T1000 (cell line): Measurements from ENCODE around the gene CSH2.
"Not testable (repeated sequence)": the region's sequence is repeated elsewhere in the genome, so short reads cannot be mapped to it uniquely, and the experiment has no call there.

Source experiments
- DNase-seq: peaks from one replicate; lab custom pipeline; 2025; ENCODE audit warnings: mixed read lengths; lab: John Stamatoyannopoulos, UW

CSH2 gene

GRCh38 chr17:63896524-63897354 lies 23.3 kb upstream of the CSH2 start, which contains the start of gene CSH1:
Gene CSH1 (minus strand): TSS chr17:63896574. CDS start chr17:63896511, 63 bp downstream.
- DNase-seq = not testable (repeated sequence)

GRCh38 chr17:63894821-63895220 lies 21.3 kb upstream of the CSH2 start:
- not testable (repeated sequence) for DNase-seq

DNA sequence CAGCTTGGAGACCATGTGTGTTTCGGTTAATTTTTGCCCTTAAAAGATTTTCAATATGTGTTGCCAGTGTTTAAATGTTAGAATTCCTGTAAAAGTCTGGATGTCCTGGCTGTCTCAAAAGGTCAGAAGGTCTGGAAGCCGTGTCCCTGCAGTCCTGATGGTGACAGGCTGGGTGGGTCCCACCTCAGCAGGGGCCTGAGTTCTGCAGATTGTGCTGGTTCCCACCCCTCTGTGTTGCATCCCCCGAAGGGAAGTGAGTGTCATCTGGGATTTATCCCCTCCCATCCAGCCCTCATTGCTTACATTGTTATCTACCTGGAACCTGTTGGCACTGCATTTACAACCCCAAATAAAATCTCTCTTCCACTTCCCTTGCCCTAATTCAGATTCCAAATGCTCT lies 20.5 kb upstream of the CSH2 start:
- not testable (repeated sequence) for DNase-seq

GRCh38 chr17:63892316-63893037 lies 19.0 kb upstream of the CSH2 start:
- DNase-seq = not testable (repeated sequence)

DNA sequence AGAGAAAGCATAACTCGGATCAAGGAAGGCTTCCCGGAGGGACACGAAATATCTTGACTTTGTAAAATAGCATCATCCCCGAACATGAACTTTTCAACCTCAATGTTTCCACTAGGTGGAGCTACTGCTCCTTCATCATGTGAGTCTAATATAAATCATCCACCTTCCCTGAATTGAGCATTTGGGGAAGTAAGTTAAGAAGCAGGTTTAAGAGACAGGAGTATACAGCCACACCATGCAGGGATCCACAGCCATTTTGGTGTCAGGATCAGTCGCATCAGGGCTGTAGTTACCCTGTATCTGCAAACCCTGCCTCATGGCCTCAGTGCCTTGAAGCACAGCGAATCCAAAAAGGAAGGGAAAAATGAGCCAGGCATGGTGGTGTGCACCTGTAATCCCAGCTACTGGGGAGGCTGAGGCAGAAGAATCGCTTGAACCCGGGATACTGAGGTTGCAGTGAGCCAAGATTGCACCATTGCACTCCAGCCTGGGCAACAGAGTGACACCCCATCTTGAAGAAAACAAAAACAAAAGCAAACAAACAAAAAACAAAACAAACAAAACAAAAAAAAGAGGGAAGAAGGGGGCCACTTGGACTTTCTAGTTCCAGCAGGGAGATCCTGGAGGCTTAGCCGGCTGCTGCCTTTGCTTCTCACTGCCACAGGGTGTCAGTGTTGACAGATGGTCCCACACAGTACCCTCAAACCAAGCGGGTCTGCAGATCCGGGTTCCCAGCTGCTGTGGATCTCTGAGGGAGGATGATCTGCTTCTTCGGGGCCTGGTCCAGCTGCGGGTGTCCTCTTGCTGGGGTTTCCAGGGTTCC lies 15.8 kb upstream of the CSH2 start:
- not testable (repeated sequence) for DNase-seq

GRCh38 chr17:63885119-63885518 lies 11.6 kb upstream of the CSH2 start:
- not testable (repeated sequence) for DNase-seq

GRCh38 chr17:63882626-63883126 lies 9.2 kb upstream of the CSH2 start:
- not testable (repeated sequence) for DNase-seq

- DNase-seq = no peak
Observed at GRCh38 chr17:63881935-63882601, 8.6 kb upstream of the CSH2 start, which contains the start of gene GH2. Gene GH2 (minus strand): TSS chr17:63881944. CDS start chr17:63881801, 143 bp downstream.

DNA sequence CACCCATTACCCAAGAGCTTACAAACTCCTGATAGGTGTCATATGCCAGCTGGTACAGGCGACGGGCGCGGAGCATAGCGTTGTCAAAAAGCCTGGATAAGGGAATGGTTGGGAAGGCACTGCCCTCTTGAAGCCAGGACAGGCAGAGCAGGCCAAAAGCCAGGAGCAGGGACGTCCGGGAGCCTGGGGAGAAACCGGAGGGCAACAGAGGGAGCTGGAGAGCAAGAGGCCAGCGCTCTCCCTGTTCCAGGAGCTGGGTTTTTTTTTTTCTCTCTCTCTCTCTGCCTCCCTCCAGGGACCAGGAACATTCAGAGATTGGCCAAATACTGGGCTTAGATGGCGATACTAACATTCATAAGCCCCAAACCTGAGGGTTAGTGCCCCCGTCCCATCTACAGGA lies 7.9 kb upstream of the CSH2 start:
- DNase-seq = not testable (repeated sequence)

DNA sequence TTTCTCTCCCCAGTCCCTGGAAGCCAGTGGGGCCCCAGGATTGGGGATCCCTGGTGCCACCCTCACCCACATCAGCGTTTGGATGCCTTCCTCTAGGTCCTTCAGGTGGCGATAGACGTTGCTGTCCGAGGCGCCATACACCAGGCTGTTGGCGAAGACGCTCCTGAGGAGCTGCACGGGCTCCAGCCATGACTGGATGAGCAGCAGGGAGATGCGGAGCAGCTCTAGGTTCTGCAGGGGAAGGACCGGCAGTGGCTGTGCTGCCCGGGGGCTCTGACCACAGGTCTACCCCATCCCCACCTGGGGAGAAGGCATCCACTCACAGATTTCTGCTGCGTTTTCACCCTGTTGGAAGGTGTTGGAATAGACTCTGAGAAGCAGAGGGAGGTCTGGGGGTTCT lies 7.2 kb upstream of the CSH2 start:
- DNase-seq = no peak

GRCh38 chr17:63878413-63878812 lies 4.9 kb upstream of the CSH2 start:
- not testable (repeated sequence) for DNase-seq

DNA sequence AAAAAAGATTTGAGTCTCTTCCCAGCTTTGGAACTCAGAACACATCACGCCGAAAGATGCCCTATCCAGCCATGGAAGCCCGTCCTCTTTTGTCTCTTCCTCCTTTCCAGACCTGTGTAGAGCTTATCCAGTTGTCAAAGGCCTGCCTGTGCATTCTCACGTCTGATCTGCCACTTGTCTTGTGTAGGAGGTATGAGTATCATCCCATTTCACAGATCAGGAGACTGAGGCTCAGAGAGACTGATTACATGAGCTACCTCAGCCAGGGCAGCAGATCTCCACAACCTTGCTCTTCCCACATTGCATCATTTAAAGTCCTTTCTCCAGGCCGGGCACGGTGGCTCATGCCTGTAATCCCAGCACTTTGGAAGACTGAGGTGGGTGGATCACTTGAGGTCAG lies 1.2 kb upstream of the CSH2 start:
- not testable (repeated sequence) for DNase-seq

DNA sequence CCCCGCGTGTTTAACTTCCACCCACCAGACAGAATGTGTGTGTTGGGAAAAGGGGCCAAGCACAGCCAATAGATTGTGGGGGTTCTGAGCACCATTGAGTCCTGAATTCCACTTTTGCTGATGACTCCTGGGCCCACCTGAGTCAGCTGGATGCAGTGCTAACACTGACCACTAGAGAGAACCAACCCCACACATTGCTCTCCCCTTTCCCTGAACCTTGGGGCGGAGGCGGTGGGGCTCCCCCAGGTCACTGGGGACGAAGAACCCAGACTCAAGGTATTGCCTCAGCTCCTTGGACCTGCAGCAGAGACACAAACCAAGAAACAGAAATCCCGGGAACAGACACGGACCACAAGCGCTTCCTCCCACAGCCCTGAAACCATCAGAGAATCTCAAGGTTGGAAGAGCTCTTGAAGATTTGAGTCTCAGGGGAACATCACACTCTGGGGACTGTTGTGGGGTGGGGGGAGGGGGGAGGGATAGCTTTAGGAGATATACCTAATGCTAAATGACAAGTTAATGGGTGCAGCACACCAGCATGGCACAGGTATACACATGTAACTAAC lies 667 bp upstream of the CSH2 start:
- not testable (repeated sequence) for DNase-seq

DNA sequence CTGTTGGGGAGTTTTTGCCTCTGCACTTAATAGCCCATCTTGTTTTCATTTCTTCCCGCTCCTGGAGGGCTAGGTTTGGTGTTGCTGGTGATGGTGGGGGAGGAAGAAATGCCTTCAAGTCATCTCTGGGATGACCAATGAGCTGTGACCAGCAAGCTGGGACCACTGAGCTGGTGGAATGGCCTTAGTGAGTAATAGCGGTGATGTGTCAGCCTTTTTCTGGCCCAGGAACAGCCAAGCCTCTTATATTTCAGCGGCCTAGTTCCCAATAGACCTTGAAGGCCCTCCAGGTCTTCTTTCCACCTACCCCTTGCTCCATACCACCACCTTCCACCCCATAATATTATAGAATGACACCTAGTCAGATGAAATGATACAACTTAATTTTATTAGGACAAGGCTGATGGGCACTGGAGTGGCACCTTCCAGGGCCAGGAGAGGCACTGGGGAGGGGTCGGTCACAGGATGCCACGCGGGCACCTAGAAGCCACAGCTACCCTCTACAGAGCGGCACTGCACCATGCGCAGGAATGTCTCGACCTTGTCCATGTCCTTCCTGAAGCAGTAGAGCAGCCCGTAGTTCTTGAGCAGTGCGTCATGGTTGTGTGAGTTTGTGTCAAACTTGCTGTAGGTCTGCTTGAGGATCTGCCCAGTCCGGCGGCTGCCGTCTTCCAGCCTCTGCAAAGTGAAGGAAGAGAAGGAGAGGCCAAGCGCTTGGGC lies 1.7 kb downstream of the CSH2 start:
- not testable (repeated sequence) for DNase-seq

- not testable (repeated sequence) for DNase-seq
Observed at GRCh38 chr17:63870292-63870665, 3.2 kb downstream of the CSH2 start.

DNA sequence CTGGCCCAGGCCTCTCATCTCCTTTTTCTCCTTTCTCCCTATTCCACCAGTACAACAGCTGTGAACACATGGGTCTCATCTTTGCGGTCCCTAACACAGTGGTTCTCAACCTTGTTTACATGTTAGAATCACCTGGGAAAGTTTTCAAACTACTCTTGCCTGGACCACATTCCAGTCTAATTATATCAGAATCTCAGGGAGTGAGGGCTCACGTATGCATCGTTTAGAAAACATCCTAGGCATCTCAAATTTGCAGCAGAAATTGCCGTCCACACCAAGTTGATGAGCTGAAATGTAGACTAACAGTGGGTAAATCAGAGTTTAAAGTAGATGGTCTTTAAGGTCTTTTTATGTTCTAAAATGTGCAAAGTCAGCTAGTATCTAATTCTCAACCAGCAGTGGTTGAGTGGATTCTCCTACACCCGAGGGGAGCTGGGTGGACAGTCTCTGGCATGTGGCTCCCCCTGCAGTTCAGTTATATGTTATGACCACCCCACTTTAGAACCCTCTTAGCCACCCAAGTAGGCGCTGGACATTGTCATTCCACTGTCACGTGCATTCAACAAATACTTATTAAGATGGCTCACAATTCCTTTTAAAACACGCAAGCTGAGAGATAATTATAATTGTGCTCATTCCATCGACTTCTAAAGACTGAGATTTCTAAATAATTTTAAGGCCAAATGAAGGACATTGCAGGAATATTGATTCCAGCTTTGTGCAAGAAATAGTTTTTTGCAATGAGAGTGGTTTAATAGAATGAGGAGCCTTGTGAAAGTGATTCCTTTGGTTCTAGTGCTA lies 3.8 kb downstream of the CSH2 start:
- not testable (repeated sequence) for DNase-seq

GRCh38 chr17:63866625-63867024 lies 6.9 kb downstream of the CSH2 start:
- DNase-seq = not testable (repeated sequence)

DNA sequence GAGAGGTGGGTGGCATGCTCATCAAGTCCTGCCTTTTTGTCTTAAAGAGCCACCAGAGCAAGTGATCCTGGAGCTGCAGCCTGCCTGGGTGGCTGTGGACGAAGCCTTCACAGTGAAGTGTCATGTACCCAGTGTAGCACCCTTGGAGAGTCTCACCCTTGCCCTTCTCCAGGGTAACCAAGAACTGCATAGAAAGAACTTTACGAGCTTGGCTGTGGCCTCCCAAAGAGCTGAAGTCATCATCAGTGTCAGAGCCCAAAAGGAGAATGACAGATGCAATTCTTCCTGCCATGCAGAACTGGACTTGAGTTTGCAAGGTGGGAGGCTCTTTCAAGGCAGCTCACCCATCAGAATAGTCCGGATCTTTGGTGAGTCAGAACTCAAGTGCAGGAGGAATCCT lies 14.2 kb downstream of the CSH2 start:
- no peak for DNase-seq

- not testable (repeated sequence) for DNase-seq
Observed at GRCh38 chr17:63856425-63856824, 17.1 kb downstream of the CSH2 start.
